EH (cell line): Measurements from ENCODE around the gene PROX1.

ENCODE experiments used
- DNase-seq: peaks from one replicate; pipeline ENCODE4 v3.0.0-alpha.2; 2015; ENCODE audit warnings: low read depth

PROX1 gene

DNA sequence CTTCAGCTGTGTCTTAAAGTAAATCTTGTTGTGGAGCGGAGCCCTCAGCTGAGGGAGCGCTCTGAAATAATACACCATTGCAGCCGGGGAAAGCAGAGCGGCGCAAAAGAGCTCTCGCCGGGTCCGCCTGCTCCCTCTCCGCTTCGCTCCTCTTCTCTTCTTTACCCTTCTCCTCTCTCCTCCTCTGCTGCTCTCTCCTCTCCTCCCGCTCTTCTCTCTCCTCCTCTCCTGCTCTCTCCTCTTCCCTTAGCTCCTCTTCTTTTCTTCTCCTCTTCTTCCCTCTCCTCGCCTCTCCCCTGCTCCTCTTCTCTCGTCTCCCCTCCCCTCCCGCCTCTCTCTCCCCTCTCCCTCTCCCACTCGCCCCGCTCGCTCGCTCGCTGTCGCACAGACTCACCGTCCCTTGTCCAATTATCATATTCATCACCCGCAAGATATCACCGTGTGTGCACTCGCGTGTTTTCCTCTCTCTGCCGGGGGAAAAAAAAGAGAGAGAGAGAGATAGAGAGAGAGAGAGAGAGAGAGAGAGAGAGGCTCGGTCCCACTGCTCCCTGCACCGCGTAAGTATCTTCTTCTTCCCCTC, at the start of gene PROX1:
Gene PROX1, plus strand, starts transcription at position 47 of the 580 bp plus-strand sequence. CDS start 8,563 bp downstream, outside the sequence.
- DNase-seq: peak; percentile 89

GRCh38 chr1:213938776-213939175, 49.0 kb upstream of the PROX1 start:
- no peak for DNase-seq

GRCh38 chr1:213939888-213940287, 47.9 kb upstream of the PROX1 start:
- DNase-seq: no peak

GRCh38 chr1:213940947-213941346, 46.8 kb upstream of the PROX1 start:
- DNase-seq: no peak

GRCh38 chr1:213942061-213942460, 45.7 kb upstream of the PROX1 start:
- no peak for DNase-seq

GRCh38 chr1:213947200-213947801, 40.5 kb upstream of the PROX1 start:
- no peak for DNase-seq

GRCh38 chr1:213951876-213952275, 35.9 kb upstream of the PROX1 start:
- DNase-seq: no peak

DNA sequence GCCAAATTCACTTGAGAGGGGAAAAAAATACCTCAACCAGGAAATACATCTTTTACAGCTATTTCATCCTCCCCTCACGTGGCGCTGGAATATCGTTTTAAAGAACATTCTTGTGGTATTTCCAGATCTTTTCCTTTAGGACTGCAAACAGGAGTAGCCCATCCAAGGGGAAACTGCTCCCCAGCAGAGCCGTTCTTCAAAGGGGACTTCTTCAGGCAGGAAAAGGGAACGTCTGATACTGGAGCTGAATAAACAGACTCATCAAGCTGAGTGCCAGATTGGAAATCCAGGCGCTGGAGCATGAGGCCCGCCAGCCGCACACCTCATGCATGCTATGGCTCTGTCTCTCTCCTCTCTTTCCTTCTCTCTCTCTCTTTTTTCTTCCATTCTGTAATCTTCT, 34.0 kb upstream of the PROX1 start:
- no peak for DNase-seq

GRCh38 chr1:213956295-213956770, 31.4 kb upstream of the PROX1 start:
- DNase-seq: no peak

DNA sequence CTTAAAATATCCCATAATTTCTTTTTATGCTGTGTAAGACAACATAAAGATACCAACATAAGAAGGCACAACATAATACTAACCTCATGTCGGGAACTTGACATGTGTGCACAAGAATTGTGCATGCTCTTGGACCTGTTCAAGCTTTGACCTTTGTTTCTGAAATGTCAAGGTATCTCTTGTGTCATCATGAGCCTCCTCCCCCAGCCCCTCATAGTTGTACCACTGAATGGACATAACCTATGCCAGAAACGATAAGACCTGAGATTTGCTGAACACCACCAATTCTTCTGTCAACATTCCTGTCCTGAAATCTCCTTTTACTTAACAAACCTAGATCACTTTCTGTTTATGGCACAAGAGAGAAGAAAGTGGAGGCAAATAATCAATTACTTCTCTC, 29.4 kb upstream of the PROX1 start:
- DNase-seq: no peak

DNA sequence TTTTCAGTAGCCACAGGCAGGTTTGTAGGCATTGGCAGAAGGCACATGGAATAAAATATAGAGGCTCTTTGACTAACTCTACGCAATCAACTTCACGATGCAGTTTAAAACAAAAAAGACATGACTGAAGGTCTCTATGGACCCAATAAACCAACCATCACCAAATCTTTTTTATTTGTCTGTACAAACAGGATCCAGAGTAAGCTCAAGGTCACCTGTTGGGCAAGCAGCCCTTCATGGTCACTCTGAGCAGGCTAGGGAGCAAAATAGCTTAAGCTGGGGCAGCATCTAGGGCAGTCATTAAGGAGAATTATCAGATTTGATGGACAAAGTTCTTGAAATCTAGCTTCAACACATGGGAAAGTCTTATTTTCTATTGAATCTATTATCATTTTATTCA, 26.8 kb upstream of the PROX1 start:
- DNase-seq: no peak

DNA sequence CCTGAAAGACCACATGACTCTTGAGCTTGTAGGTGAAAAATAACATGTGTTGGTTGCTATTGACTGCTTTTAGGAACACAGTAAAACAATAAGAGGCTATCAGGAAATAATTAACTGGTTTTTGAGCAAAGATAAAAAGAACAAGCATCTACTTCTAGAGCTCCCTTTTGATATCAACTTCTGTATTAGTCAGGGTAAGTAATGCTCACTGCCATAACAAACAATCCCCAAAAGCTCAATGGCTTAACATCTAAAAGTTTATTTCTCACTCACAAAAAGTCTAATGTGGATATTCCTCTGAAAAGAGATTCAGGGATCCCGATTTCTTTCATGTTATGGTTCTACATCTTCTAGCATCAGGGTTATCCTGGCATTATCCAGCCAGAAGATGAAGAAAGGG, 25.3 kb upstream of the PROX1 start:
- no peak for DNase-seq

- DNase-seq: no peak
Measured at GRCh38 chr1:213966122-213966521, 21.7 kb upstream of the PROX1 start.

DNA sequence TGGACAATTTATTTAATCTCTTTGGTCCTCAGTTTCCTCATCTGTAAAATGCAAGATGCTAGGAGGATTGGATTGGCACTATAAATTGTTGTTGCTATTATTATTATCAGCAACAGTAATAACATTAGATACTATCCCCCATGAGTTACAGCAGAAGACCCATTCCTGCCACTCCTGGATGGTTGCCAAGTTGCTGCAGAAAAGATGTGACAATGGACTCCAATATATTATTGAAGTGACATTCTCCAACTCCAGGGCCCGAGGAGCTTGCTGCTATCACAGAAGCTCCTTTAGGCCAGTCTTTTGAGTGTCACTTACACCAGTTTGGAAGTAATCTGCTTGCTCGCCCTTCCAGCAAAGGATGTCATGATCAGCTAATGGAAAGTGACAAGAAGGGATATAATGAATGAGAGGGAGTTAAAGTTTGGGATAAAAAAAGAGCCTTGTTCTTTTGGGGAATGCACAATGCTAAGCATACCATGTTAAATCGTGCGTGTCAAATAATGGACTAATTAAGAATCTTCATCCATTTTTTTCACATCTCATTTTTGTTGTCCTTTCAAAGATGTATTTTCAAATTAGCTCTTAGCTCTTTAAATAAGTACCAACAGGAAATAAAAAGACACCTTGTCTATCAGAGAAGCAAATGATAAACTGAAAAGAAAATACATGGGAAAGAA, 19.5 kb upstream of the PROX1 start:
- no peak for DNase-seq

DNA sequence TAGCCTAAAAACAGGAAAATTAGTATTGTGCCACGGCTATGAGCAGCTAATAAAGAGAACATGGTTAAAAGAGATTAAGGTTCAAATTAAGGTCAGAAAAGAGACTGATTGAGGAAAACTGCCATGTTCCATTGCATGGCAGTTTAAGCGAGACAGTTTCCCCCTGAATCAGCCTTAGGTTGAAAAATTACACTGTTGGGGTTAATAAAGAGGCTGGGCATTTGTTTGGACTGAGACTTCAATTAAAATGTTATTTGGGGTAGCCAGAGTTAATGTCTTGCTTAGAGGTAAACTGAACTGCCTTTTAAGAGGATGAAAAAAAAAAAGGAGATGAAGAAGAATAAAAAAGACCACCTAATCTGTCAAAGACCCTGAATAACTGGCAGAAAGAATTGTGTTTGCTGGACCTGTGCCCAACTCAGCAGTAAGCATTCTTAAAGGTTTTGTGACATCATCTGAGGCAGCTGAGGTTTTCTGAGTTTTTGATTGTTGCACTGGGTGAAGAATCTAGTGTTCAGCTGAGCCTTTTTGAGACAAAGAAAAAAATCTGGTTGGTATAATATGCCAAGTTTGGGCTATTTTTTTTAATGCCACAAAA, 17.7 kb upstream of the PROX1 start:
- DNase-seq: no peak

DNA sequence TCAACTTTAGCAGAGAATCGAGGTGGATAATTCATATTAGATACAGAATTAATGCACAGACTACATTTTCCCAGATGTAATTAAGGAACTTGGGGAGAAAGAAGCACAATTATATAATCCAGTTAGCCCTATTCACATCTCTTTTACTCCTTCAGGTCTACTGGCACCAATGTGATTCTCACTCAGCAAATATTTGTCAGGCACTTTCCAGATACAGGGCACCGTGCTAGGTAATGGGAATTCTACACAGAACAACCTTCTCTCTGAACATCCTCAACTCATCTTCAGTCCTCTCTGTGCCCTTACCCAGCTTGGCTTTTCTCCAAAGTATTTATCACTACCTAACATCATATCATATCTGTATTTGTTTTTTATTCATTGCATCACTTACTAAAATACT, 15.6 kb upstream of the PROX1 start:
- DNase-seq: no peak

- DNase-seq: no peak
Measured at GRCh38 chr1:213973129-213973528, 14.6 kb upstream of the PROX1 start.

DNA sequence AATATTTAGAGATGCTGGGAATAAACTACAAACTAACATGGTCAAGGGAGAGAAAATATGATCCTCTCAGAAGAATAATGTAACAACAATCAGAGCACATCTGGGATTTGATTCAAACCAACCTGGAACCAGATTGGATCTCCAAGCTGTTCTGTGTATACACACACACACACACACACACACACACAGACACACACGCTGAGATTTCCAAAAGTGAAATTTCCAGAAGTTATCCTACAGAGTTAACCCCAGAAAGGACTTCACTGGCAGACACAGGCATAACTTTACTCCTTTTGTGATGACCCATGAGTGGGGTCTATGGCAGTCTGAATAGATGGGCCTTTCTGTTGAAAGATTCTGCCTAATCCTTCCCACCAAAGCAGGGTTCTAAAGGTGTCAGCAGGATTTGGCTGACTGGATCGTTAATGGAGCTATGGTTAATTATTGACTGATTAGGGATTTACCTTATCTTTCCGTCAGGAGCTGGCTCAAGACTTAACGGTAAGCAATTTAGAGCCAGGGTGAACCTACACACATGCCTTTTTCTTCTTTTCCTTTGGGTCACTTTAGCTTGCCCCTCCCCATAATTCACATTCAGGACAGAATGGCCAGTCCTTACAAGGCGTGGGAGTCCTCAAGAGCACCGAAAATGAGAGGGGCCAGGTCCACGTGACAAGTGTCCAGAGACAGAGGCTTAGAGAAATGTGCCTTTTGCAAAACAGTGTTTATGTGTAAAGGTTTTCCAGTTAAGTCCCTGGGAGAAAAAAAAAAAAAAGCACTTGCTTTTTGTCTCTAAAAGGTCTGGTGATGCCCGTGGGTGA, 10.9 kb upstream of the PROX1 start:
- DNase-seq: no peak

- DNase-seq: no peak
Measured at GRCh38 chr1:213977486-213977842, 10.3 kb upstream of the PROX1 start.

DNA sequence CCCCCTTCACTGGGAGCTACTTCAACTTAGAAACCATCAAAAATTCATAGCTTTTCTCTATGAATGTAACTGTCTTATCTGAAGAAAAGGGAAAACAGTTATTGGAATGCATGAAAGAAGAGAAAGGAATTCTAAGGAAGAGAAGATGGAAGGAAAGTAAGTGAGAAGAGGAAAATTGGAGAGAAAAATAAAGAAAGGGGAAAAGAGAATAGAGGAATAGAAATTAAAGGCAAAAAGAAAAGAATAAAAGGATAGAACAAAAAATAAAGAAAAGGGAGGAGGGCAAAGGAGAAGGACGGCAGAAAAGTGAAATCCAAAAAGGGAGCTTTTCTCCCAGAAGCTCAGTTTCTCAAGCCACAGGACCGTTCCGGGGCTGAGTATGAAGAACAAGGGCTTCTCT, 9.9 kb upstream of the PROX1 start:
- DNase-seq: no peak

DNA sequence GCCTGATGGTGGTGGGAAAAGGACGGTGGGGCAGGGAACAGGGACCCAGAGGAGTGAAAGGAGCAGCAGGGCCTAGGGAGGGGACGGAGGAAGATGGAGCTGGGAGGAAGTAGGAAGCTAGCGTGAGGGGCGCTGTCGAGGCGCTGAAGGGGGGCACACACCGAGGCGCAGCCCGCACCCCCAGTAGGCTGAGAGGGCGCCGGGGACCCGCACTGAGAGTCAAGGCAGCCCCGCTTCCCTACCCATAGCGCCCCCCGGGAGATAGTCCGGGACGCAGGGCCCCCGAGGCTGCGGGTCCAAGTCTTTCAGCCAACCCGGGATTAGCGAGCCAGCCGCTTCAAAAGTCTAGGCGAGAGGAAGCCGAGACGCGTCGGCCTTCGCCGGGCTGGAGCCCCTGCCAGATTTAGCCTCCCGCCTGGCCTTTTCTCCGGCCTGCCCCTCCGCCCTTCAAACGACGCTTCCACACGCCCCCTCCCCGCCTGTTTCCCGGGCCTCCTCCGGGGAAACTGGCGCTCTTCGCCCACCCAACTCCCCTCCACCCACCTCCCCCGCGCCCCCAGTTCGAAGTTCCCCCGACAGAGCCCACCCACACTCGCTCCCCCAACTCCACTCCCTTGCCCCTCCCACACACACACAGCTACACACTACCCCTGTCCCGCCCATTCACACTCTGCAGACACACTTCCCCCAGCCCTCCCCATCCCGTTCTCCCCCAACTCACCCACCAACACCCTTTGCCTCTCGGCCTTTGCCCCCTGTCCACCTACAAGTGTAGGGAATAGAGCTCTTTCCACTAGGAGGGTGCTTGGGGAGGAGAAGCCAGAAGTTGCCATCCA, 7.8 kb upstream of the PROX1 start:
- no peak for DNase-seq
